OCI-LY3 (cell line): ENCODE results near the gene CARNS1.

Experiments used
- CTCF ChIP-seq: fragments of 200-600, 300-600 bp; sonication (generic); IDR thresholded peaks from 2 replicates; pipeline ENCODE4 v1.5.1; 2014; ENCODE audit warnings: antibody characterized with exemption, low read length, low read depth
- EZH2phosphoT487 ChIP-seq: fragments of 200-600 bp; shearing (Covaris generic); IDR thresholded peaks from 2 replicates; pipeline ENCODE4 v1.6.1; 2018; ENCODE audit warnings: antibody characterized with exemption, mixed run types, low read depth

- no peak for TF ChIP-seq CTCF
- TF ChIP-seq EZH2phosphoT487, result no peak
Observed at GRCh38 chr11:67369275-67369674, 46.2 kb upstream of the CARNS1 start.
